Measurements from ENCODE around the gene EFCAB14. TPM values are rescaled to one million over a fixed set of nuclear protein-coding genes. Genes with fewer than 3 reads are reported as not detected.

The EFCAB14 gene
- total RNA-seq (100 to 1,000 TPM in 5 of 7 donors, 10 to 100 TPM in 2; 82.1 to 126 (median 107) TPM), polyA plus RNA-seq (10 to 100 TPM; 15.1 to 24.4 (median 18.3) TPM)
- long read RNA-seq, donor 1, full-length matches to known transcripts = 5 of 12 reads
- long read RNA-seq, donor 1, partial matches to known transcripts = 0 of 12 reads
- long read RNA-seq, donor 1, other reads (novel, unspliced or antisense) = 7 of 12 reads
- long read RNA-seq, donor 2, full-length matches to known transcripts = 1 of 1 reads
- long read RNA-seq, donor 2, partial matches to known transcripts = 0 of 1 reads
- long read RNA-seq, donor 2, other reads (novel, unspliced or antisense) = 0 of 1 reads

GRCh38 chr1:46718727-46719622 is at the start of gene EFCAB14:
TSS of gene EFCAB14 (minus strand) at chr1:46719114. CDS start at chr1:46718087, 1,027 bp downstream.
- H3K4me3 ChIP-seq = peak within 1 kb of the TSS; percentile 66 to 99 (median 82)
- peaks cover 20 to 54% (median 42%) of the 10 kb centered on the region in 6 donors for H3K4me1 ChIP-seq
- no peaks in the 10 kb centered on the region for H3K9me3 ChIP-seq
- peak; percentile 100 for DNase-seq
- WGBS, 5 donors = 0 to 1% (median 0%) methylated on average over 40 to 85 of the region's 85 CpGs
- intact Hi-C loops (cut with DNase I; ENCODE audit: low total_unique reads) = no loop called here
- no peaks in the 10 kb centered on the region for H3K27me3 ChIP-seq (replicated peaks in 1 of 7)
- TF ChIP-seq POLR2AphosphoS5 (IDR thresholded peaks at IDR 0.05) (peak; percentile 89 to 95 (median 91)), CTCF (IDR thresholded peaks at IDR 0.05 in 8 of 11, conservative IDR thresholded peaks at IDR 0.05 in 3 of 11) (peak in 4 of 11 experiments; percentile 8 to 45 (median 18)), POLR2A (IDR thresholded peaks at IDR 0.05) (peak in 2 of 3 donors; percentile 57 to 85)
- peak within 1 kb of the TSS; percentile 76 to 94 (median 89) for H3K27ac ChIP-seq
- peaks cover 0 to 25% (median 21%) of the 10 kb centered on the region in 6 donors for H3K36me3 ChIP-seq

- no peak for TF ChIP-seq CTCF (IDR thresholded peaks at IDR 0.05 in 8 of 11, conservative IDR thresholded peaks at IDR 0.05 in 3 of 11)
- no peak for TF ChIP-seq POLR2A (IDR thresholded peaks at IDR 0.05)
- no peak for TF ChIP-seq POLR2AphosphoS5 (IDR thresholded peaks at IDR 0.05)
- WGBS, 5 donors = 82 to 93% (median 91%) methylated on average over 5 of the region's 5 CpGs
- no peak for DNase-seq
- H3K4me1 ChIP-seq = no peaks in the 10 kb centered on the region
- H3K9me3 ChIP-seq = peaks cover 0 to 54% (median 44%) of the 10 kb centered on the region in 8 donors
- H3K27me3 ChIP-seq (replicated peaks in 1 of 7) = peaks cover 0 to 45% (median 0%) of the 10 kb centered on the region in 7 donors
- no peaks in the 10 kb centered on the region for H3K36me3 ChIP-seq
- H3K27ac ChIP-seq = no peak overlapping the region
- intact Hi-C loops (cut with DNase I; ENCODE audit: low total_unique reads) = no loop called here
- H3K4me3 ChIP-seq = no peak overlapping the region
Observed at GRCh38 chr1:46768445-46768844, 49.5 kb upstream of the EFCAB14 start.

GRCh38 chr1:46767649-46768282 is 48.9 kb upstream of the EFCAB14 start:
- no peak overlapping the region for H3K27ac ChIP-seq
- WGBS, 5 donors = 70 to 82% (median 76%) methylated on average over 4 of the region's 4 CpGs
- DNase-seq = no peak

More at GRCh38 chr1:46767649-46768282, 48.9 kb upstream of the EFCAB14 start:
- intact Hi-C loops (cut with DNase I; ENCODE audit: low total_unique reads) = no loop called here
- H3K36me3 ChIP-seq = no peaks in the 10 kb centered on the region
- no peak for TF ChIP-seq POLR2AphosphoS5 (IDR thresholded peaks at IDR 0.05)
- TF ChIP-seq POLR2A (IDR thresholded peaks at IDR 0.05) = no peak
- no peak for TF ChIP-seq CTCF (IDR thresholded peaks at IDR 0.05 in 8 of 11, conservative IDR thresholded peaks at IDR 0.05 in 3 of 11)
- peaks cover 0 to 47% (median 39%) of the 10 kb centered on the region in 8 donors for H3K9me3 ChIP-seq
- no peaks in the 10 kb centered on the region for H3K4me1 ChIP-seq
- no peak overlapping the region for H3K4me3 ChIP-seq
- H3K27me3 ChIP-seq (replicated peaks in 1 of 7) = peaks cover 0 to 45% (median 0%) of the 10 kb centered on the region in 7 donors
